Endothelial cell of umbilical vein (primary cell): Measurements from ENCODE around the gene NYAP2. TPM values are rescaled to one million over a fixed set of nuclear protein-coding genes. Genes with fewer than 3 reads are reported as not detected.

ENCODE experiments used
- BruUV-seq: library from RNA; stranded (reverse); fragments of 400-500 nt; replicated peaks from 2 replicates; lab custom pipeline; 2021; lab: Mats Ljungman, UMichigan
- CTCF ChIA-PET: fragments of 300-600, 350-600 bp; sonication (Branson Sonifier 250); formaldehyde crosslinking; loops from one replicate; lab custom pipeline; 2021; ENCODE audit warnings: antibody characterized with exemption, inconsistent platforms; lab: Charles Lee
- POLR2A ChIA-PET: fragments of 300-600, 350-600 bp; sonication (Branson Sonifier 250); formaldehyde crosslinking; loops from one replicate; lab custom pipeline; 2021; ENCODE audit warnings: antibody characterized with exemption, inconsistent platforms; lab: Charles Lee
- DNase-seq: peaks from one replicate; pipeline ENCODE4 v3.0.0-alpha.2; 2011; ENCODE audit warnings: low read depth, low spot score
- FAIRE-seq: peaks from 2 replicates; lab custom pipeline; 2011; peaks lifted over from hg19 to GRCh38; lab: Jason Lieb, UNC
- H2AFZ ChIP-seq: 2 replicates; pipeline ENCODE4 v1.6.0; 2012; ENCODE audit warnings: low read depth, low read length, control low read depth, inconsistent platforms
- H3K27ac ChIP-seq: 2 replicates; pipeline ENCODE4 v1.5.1; 2011; ENCODE audit warnings: low read depth, mild to moderate bottlenecking, control low read depth, low read length, moderate library complexity; ENCODE audit not compliant: insufficient read depth
- H3K27me3 ChIP-seq, 2 experiments: 2 replicates each; pipeline versions ENCODE4 v1.6.0 to v1.6.1; 2011; ENCODE audit warnings: low read length in 2 of 2, mixed read lengths in 1 of 2; ENCODE audit not compliant: control insufficient read depth in 2 of 2, insufficient read depth in 2 of 2
- H3K36me3 ChIP-seq, 2 experiments: 2 replicates in 1 of 2; 3 replicates in 1 of 2; pipeline ENCODE4 v1.5.1; 2011; ENCODE audit warnings: low read length in 2 of 2, mild to moderate bottlenecking in 1 of 2, moderate library complexity in 1 of 2; ENCODE audit not compliant: control insufficient read depth in 2 of 2, insufficient read depth in 2 of 2; ENCODE audit errors: extremely low read depth in 1 of 2
- H3K4me1 ChIP-seq: 3 replicates; pipeline ENCODE4 v1.5.1; 2011; ENCODE audit warnings: mild to moderate bottlenecking, low read length; ENCODE audit not compliant: control insufficient read depth, insufficient read depth; ENCODE audit errors: extremely low read depth
- H3K4me2 ChIP-seq: 2 replicates; pipeline ENCODE4 v1.6.1; 2011; ENCODE audit warnings: low read length, control low read depth, mixed read lengths; ENCODE audit not compliant: insufficient read depth
- H3K4me3 ChIP-seq, 3 experiments: fragments of 200-600 bp in 1 of 3; sonication (generic), shearing (Covaris generic) in 1 of 3; replicated peaks in 1 of 3; 2 replicates each; pipeline ENCODE4 v1.5.1; 2011 to 2016; ENCODE audit warnings: control low read depth in 3 of 3, low read length in 3 of 3, mild to moderate bottlenecking in 2 of 3, inconsistent platforms in 1 of 3, low read depth in 1 of 3, moderate library complexity in 1 of 3; ENCODE audit not compliant: insufficient read depth in 1 of 3
- H3K79me2 ChIP-seq: 2 replicates; pipeline ENCODE4 v1.6.0; 2012; ENCODE audit warnings: low read length, inconsistent platforms; ENCODE audit not compliant: control insufficient read depth, insufficient read depth
- H3K9ac ChIP-seq: replicated peaks from 2 replicates; pipeline ENCODE3; 2011; ENCODE audit warnings: low read length, control low read depth; ENCODE audit not compliant: insufficient read depth; ENCODE audit errors: extremely low read depth
- H3K9me1 ChIP-seq: replicated peaks from 3 replicates; pipeline ENCODE4 v1.6.0; 2011; ENCODE audit warnings: mild to moderate bottlenecking, low read length; ENCODE audit not compliant: control insufficient read depth, insufficient read depth; ENCODE audit errors: extremely low read depth
- H3K9me3 ChIP-seq: replicated peaks from 2 replicates; pipeline ENCODE4 v1.5.1; 2012; ENCODE audit warnings: low read length, inconsistent platforms; ENCODE audit not compliant: control insufficient read depth, insufficient read depth
- H4K20me1 ChIP-seq: replicated peaks from 2 replicates; pipeline ENCODE3; 2011; ENCODE audit warnings: mild to moderate bottlenecking, low read length; ENCODE audit not compliant: control insufficient read depth, insufficient read depth; ENCODE audit errors: extremely low read depth
- CTCF ChIP-seq, 2 donors: IDR thresholded peaks; 1 replicate in 1 of 2; 2 replicates in 1 of 2; pipeline ENCODE4 v1.5.1; 2011; ENCODE audit warnings: low read length in 2 of 2, mild to moderate bottlenecking in 2 of 2, moderate library complexity in 2 of 2, control low read depth in 1 of 2, inconsistent platforms in 1 of 2, low read depth in 1 of 2; ENCODE audit not compliant: insufficient read depth in 1 of 2; ENCODE audit errors: extremely low read depth in 1 of 2
- EZH2 ChIP-seq: IDR thresholded peaks from 2 replicates; pipeline ENCODE4 v1.6.1; 2012; ENCODE audit warnings: borderline replicate concordance, low read depth, mild to moderate bottlenecking, moderate library complexity, low read length, inconsistent platforms; ENCODE audit not compliant: severe bottlenecking
- FOS ChIP-seq: IDR thresholded peaks from 2 replicates; pipeline ENCODE4 v1.6.1; 2011; ENCODE audit warnings: mild to moderate bottlenecking, low read length, moderate library complexity, borderline replicate concordance; ENCODE audit not compliant: insufficient read depth
- GATA2 ChIP-seq: IDR thresholded peaks from 2 replicates; pipeline ENCODE4 v1.7.0; 2011; ENCODE audit warnings: low read depth, mild to moderate bottlenecking, moderate library complexity, mixed read lengths, low read length; ENCODE audit not compliant: insufficient read length, insufficient read depth
- JUN ChIP-seq: IDR thresholded peaks from 2 replicates; pipeline ENCODE4 v1.6.1; 2011; ENCODE audit warnings: borderline replicate concordance, low read depth; ENCODE audit not compliant: insufficient read length, insufficient read depth
- MAX ChIP-seq: IDR thresholded peaks from 2 replicates; pipeline ENCODE4 v1.6.1; 2011; ENCODE audit not compliant: insufficient read depth, insufficient read length
- MYC ChIP-seq: IDR thresholded peaks from one replicate; pipeline ENCODE4 v1.6.1; 2011; ENCODE audit warnings: mild to moderate bottlenecking, low read depth, low read length
- POLR2A ChIP-seq: IDR thresholded peaks from 2 replicates; pipeline ENCODE4 v1.6.1; 2012; ENCODE audit warnings: low read depth, mild to moderate bottlenecking, control low read depth, low read length
- POLR2AphosphoS5 ChIP-seq: IDR thresholded peaks from 2 replicates; pipeline ENCODE4 v1.6.1; 2012; ENCODE audit warnings: low read depth, mild to moderate bottlenecking, control low read depth, low read length, moderate library complexity; ENCODE audit not compliant: insufficient read depth
- dilution Hi-C: fragments of 300-500 bp; cut with MboI; formaldehyde crosslinking; loops from one replicate; pipeline ENCODE4 v1.15.0; 2019; ENCODE audit warnings: low sequenced_read_pairs; ENCODE audit not compliant: extremely low pct_ligation_motif_present
- intact Hi-C: fragments of 100-400 bp; cut with micrococcal nuclease; formaldehyde crosslinking; loops from one replicate; pipeline ENCODE4 v1.10.0; 2022
- polyA plus RNA-seq, 4 experiments: library from polyadenylated mRNA; depleted of rRNA in 3 of 4; stranded (reverse) in 3 of 4; unstranded in 1 of 4; fragments of >200 nt; gene quantifications; 2 replicates each; pipeline versions ENCODE4 v1.2.1 to v1.2.3, GENCODE V29; 2011 to 2012; ENCODE audit warnings: missing spikeins in 1 of 4
- total RNA-seq: library from RNA; stranded (reverse); gene quantifications from 2 replicates; pipeline ENCODE4 v1.2.3, GENCODE V29; 2021

The NYAP2 gene
- total and polyA plus RNA-seq, 2 donors (not counting 3 experiments of a cell fraction or from before 2014, with no cell fraction given): not detected

GRCh38 chr2:225488743-225489142 is 89.2 kb downstream of the NYAP2 start:
- no peaks in the 10 kb centered on the region for H3K4me1 ChIP-seq
- no peak overlapping the region for H3K9ac ChIP-seq
- BruUV-seq: no TSS peak
- H3K27ac ChIP-seq: no peak overlapping the region
- ChIA-PET CTCF (no interaction called here), POLR2A (no interaction called here)
- H3K9me1 ChIP-seq: no peaks in the 10 kb centered on the region
- H3K4me2 ChIP-seq: no peak overlapping the region
- H3K79me2 ChIP-seq: no peaks in the 10 kb centered on the region
- DNase-seq (no peak), FAIRE-seq (no peak)
- intact Hi-C loops (no loop called here), dilution Hi-C loops (no loop called here)
- H3K36me3 ChIP-seq: no peaks in the 10 kb centered on the region
- H3K4me3 ChIP-seq: no peak overlapping the region
- H3K9me3 ChIP-seq: no peaks in the 10 kb centered on the region
- H4K20me1 ChIP-seq: no peaks in the 10 kb centered on the region
- no peaks in the 10 kb centered on the region for H3K27me3 ChIP-seq
- TF ChIP-seq POLR2AphosphoS5: no peak
- TF ChIP-seq MAX: no peak
- TF ChIP-seq GATA2: no peak
- no peak for TF ChIP-seq JUN
- TF ChIP-seq MYC: no peak
- TF ChIP-seq CTCF (IDR thresholded peaks at IDR 0.05; ENCODE audit: extremely low read depth in 1 of 2, insufficient read depth in 1 of 2, low read depth in 1 of 2, low read length in 2 of 2): no peak
- TF ChIP-seq EZH2: no peak
- no peak for TF ChIP-seq POLR2A
- TF ChIP-seq FOS: no peak
- no peak overlapping the region for H2AFZ ChIP-seq
